ENCODE data around the gene KCNC3. TPM values are rescaled to one million over a fixed set of nuclear protein-coding genes. Genes with fewer than 3 reads are reported as not detected.

Gene KCNC3
- total RNA-seq, 1 donor from 2014 or later = 19.8 TPM

GRCh38 chr19:50362656-50363424 lies 33.7 kb upstream of the KCNC3 start:
- no peak for TF ChIP-seq CTCF (IDR thresholded peaks at IDR 0.05; ENCODE audit: unreplicated experiment)
- no peak overlapping the region for H3K27ac Mint-ChIP-seq
- H3K36me3 Mint-ChIP-seq (ENCODE audit: insufficient read depth) = peaks cover 2% of the 10 kb centered on the region
- DNase-seq (ENCODE audit: low spot score, unreplicated experiment) = no peak
- no peaks in the 10 kb centered on the region for H3K4me1 Mint-ChIP-seq (ENCODE audit: low read depth)
- peaks cover 10% of the 10 kb centered on the region for H3K27me3 Mint-ChIP-seq
- no peaks in the 10 kb centered on the region for H3K9me3 Mint-ChIP-seq (ENCODE audit: low read depth)
- H3K4me3 Mint-ChIP-seq (ENCODE audit: low read depth) = no peak overlapping the region

- H3K4me3 Mint-ChIP-seq (ENCODE audit: low read depth) = no peak overlapping the region
- no peak overlapping the region for H3K27ac Mint-ChIP-seq
- no peak for DNase-seq (ENCODE audit: low spot score, unreplicated experiment)
- no peaks in the 10 kb centered on the region for H3K9me3 Mint-ChIP-seq (ENCODE audit: low read depth)
- H3K27me3 Mint-ChIP-seq = peaks cover 10% of the 10 kb centered on the region
- no peak for TF ChIP-seq CTCF (IDR thresholded peaks at IDR 0.05; ENCODE audit: unreplicated experiment)
- peaks cover 2% of the 10 kb centered on the region for H3K36me3 Mint-ChIP-seq (ENCODE audit: insufficient read depth)
- H3K4me1 Mint-ChIP-seq (ENCODE audit: low read depth) = no peaks in the 10 kb centered on the region
These were observed 32.8 kb upstream of the KCNC3 start for GRCh38 chr19:50362030-50362412.

- peaks cover 2% of the 10 kb centered on the region for H3K36me3 Mint-ChIP-seq (ENCODE audit: insufficient read depth)
- no peaks in the 10 kb centered on the region for H3K4me1 Mint-ChIP-seq (ENCODE audit: low read depth)
- H3K27ac Mint-ChIP-seq = no peak overlapping the region
- H3K9me3 Mint-ChIP-seq (ENCODE audit: low read depth) = no peaks in the 10 kb centered on the region
- H3K4me3 Mint-ChIP-seq (ENCODE audit: low read depth) = no peak overlapping the region
- DNase-seq (ENCODE audit: low spot score, unreplicated experiment) = no peak
- H3K27me3 Mint-ChIP-seq = peaks cover 10% of the 10 kb centered on the region
- no peak for TF ChIP-seq CTCF (IDR thresholded peaks at IDR 0.05; ENCODE audit: unreplicated experiment)
These were observed 32.3 kb upstream of the KCNC3 start for GRCh38 chr19:50361290-50362029.

- no peak for DNase-seq (ENCODE audit: low spot score, unreplicated experiment)
- Mint-ChIP-seq H3K36me3 (ENCODE audit: insufficient read depth) (peaks cover 2% of the 10 kb centered on the region), H3K27me3 (peaks cover 10% of the 10 kb centered on the region), H3K9me3 (ENCODE audit: low read depth) (no peaks in the 10 kb centered on the region), H3K27ac (no peak overlapping the region), H3K4me1 (ENCODE audit: low read depth) (no peaks in the 10 kb centered on the region), H3K4me3 (ENCODE audit: low read depth) (no peak overlapping the region)
- no peak for TF ChIP-seq CTCF (IDR thresholded peaks at IDR 0.05; ENCODE audit: unreplicated experiment)
These were observed 30.2 kb upstream of the KCNC3 start for GRCh38 chr19:50359328-50359818.

DNA sequence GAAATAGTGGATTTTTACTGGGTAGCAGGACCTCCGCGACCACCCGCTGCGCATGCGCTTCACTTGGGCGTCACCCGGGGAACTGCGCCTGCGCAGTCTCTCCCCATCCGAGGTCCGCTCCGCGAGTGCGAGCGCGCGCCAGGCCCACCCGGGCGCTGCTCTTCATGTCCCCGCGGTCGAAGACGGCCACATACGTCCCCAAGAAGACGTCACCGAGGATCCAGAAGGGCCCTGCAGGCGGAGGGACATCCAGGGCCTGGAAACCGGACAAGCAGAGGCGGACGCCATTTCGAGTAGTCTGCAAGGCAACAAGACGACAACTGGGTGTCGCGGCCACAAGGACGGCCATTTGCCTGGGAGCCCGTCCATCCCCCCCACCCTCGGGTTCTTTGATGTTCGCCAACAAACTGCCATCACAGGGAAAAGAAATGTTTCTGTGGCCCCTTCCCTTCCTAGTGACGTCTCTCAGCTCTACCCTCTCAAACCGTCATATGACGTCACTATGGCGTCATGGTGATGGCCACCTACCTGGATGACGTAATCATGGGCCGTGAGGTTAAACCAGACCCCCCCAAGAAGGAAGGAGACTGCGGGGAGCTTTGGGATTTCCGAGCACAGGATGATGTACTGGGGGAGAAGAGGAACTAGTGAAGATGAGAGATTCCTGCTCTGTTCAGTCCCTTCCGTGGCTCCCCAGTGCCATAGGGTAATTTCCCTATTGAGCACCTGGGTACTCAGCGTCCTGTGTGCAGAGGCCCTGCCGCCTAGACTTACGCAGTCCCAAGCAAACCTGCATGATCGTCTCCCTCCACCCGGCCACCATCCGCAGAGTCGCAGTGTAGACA lies 29.5 kb upstream of the KCNC3 start:
- Mint-ChIP-seq H3K4me3 (ENCODE audit: low read depth) (no peak overlapping the region), H3K27ac (no peak overlapping the region), H3K27me3 (peaks cover 10% of the 10 kb centered on the region), H3K36me3 (ENCODE audit: insufficient read depth) (peaks cover 2% of the 10 kb centered on the region), H3K9me3 (ENCODE audit: low read depth) (no peaks in the 10 kb centered on the region), H3K4me1 (ENCODE audit: low read depth) (no peaks in the 10 kb centered on the region)
- TF ChIP-seq CTCF (IDR thresholded peaks at IDR 0.05; ENCODE audit: unreplicated experiment) = no peak
- DNase-seq (ENCODE audit: low spot score, unreplicated experiment) = no peak

Measured in progenitor cell of endocrine pancreas (in vitro differentiated cells).